GM12878 (cell line): Measurements from ENCODE around the gene PRRT4. TPM values are rescaled to one million over a fixed set of nuclear protein-coding genes. Genes with fewer than 3 reads are reported as not detected.

ENCODE experiments used
- ATAC-seq: fragments of 200-7000 bp; cut with Tn5 transposase; 3 replicates; pipeline ENCODE4 v1.9.1; 2020; ENCODE audit warnings: mild to moderate bottlenecking, moderate library complexity
- BruUV-seq: library from RNA; stranded (reverse); fragments of 400-500 nt; replicated peaks from 2 replicates; lab custom pipeline; 2021; lab: Mats Ljungman, UMichigan
- CTCF ChIA-PET: fragments of 300-600 bp; sonication (Branson Sonifier 250); formaldehyde crosslinking; extraction: SDS; loops from one replicate; lab custom pipeline; 2021; ENCODE audit warnings: inconsistent platforms; lab: Yijun Ruan, JAX
- POLR2A ChIA-PET: fragments of 350-600 bp; formaldehyde crosslinking; extraction: SDS; loops from one replicate; lab custom pipeline; 2021; ENCODE audit warnings: inconsistent platforms; lab: Charles Lee
- RAD21 ChIA-PET: fragments of 300-600 bp; sonication (Branson Sonifier 250); formaldehyde crosslinking; loops from one replicate; lab custom pipeline; 2023; ENCODE audit warnings: antibody characterized with exemption; ENCODE audit not compliant: unreplicated experiment; lab: Charles Lee
- SMC1A ChIA-PET: fragments of 300-600 bp; sonication (Branson Sonifier 250); formaldehyde crosslinking; loops from one replicate; lab custom pipeline; 2023; ENCODE audit not compliant: unreplicated experiment, uncharacterized antibody; lab: Charles Lee
- DNase-seq: peaks from one replicate; pipeline ENCODE4 v3.0.0-alpha.2; 2011; ENCODE audit warnings: low read depth, low spot score
- FAIRE-seq: peaks from 3 replicates; lab custom pipeline; 2011; peaks lifted over from hg19 to GRCh38; lab: Jason Lieb, UNC
- H2AFZ ChIP-seq: 2 replicates; pipeline ENCODE4 v1.6.0; 2011; ENCODE audit warnings: low read depth, low read length, control low read depth; ENCODE audit not compliant: control insufficient read depth
- H3K27ac ChIP-seq: 2 replicates; pipeline ENCODE4 v1.5.1; 2011; ENCODE audit warnings: control low read depth; ENCODE audit not compliant: control insufficient read depth, insufficient read depth
- H3K27me3 ChIP-seq, 2 experiments: replicated peaks in 1 of 2; 2 replicates each; pipeline versions ENCODE4 v1.6.0 to v1.6.1; 2011; ENCODE audit warnings: low read length in 1 of 2; ENCODE audit not compliant: control insufficient read depth in 2 of 2, insufficient read depth in 2 of 2
- H3K36me3 ChIP-seq, 2 experiments: 2 replicates each; pipeline ENCODE4 v1.5.1; 2011; ENCODE audit warnings: low read length in 1 of 2; ENCODE audit not compliant: control insufficient read depth in 2 of 2, insufficient read depth in 2 of 2
- H3K4me1 ChIP-seq: 2 replicates; pipeline ENCODE4 v1.6.1; 2011; ENCODE audit warnings: mild to moderate bottlenecking, low read length, moderate library complexity, mixed read lengths; ENCODE audit not compliant: control insufficient read depth, insufficient read depth
- H3K4me2 ChIP-seq: 2 replicates; pipeline ENCODE4 v1.6.0; 2011; ENCODE audit warnings: control low read depth; ENCODE audit not compliant: control insufficient read depth, insufficient read depth
- H3K4me3 ChIP-seq: fragments of 200-600 bp; sonication (generic); 2 replicates; pipeline ENCODE4 v1.5.1; 2016
- H3K79me2 ChIP-seq: 2 replicates; pipeline ENCODE4 v1.6.0; 2011; ENCODE audit warnings: low read length; ENCODE audit not compliant: control insufficient read depth, insufficient read depth
- H3K9ac ChIP-seq: 2 replicates; pipeline ENCODE4 v1.8.0; 2011; ENCODE audit warnings: low read length, control low read depth, mixed read lengths; ENCODE audit not compliant: control insufficient read depth, insufficient read depth
- H3K9me3 ChIP-seq: replicated peaks from 3 replicates; pipeline ENCODE4 v1.5.1; 2011; ENCODE audit warnings: mild to moderate bottlenecking, low read length; ENCODE audit not compliant: control insufficient read depth, insufficient read depth
- H4K20me1 ChIP-seq: 2 replicates; pipeline ENCODE4 v1.6.0; 2011; ENCODE audit not compliant: control insufficient read depth, insufficient read depth
- CREB1 ChIP-seq: IDR thresholded peaks from 2 replicates; pipeline ENCODE4 v1.6.1; 2012; ENCODE audit warnings: low read depth, mild to moderate bottlenecking, inconsistent platforms
- FOXM1 ChIP-seq: IDR thresholded peaks from 2 replicates; pipeline ENCODE4 v1.6.1; 2012; ENCODE audit warnings: low read depth, mild to moderate bottlenecking, inconsistent platforms, low read length, moderate library complexity
- IKZF1 ChIP-seq: fragments of 450-650 bp; conservative IDR thresholded peaks from 2 replicates; pipeline ENCODE4 v1.6.1; 2017; ENCODE audit warnings: antibody characterized with exemption, mild to moderate bottlenecking
- MTA3 ChIP-seq: IDR thresholded peaks from 2 replicates; pipeline ENCODE4 v1.6.1; 2012; ENCODE audit warnings: low read length, inconsistent platforms, borderline replicate concordance
- MYB ChIP-seq: fragments of 150-350 bp; IDR thresholded peaks from 2 replicates; pipeline ENCODE4 v1.6.1; 2014; ENCODE audit warnings: mild to moderate bottlenecking, low read depth, low read length, borderline replicate concordance
- NBN ChIP-seq: fragments of 450-650 bp; IDR thresholded peaks from 2 replicates; pipeline ENCODE4 v1.6.1; 2016
- RB1 ChIP-seq: fragments of 450-650 bp; formaldehyde crosslinking; IDR thresholded peaks from 2 replicates; pipeline ENCODE4 v1.6.1; 2017; ENCODE audit warnings: mild to moderate bottlenecking, borderline replicate concordance
- RBBP5 ChIP-seq: fragments of 200-600 bp; sonication (generic); conservative IDR thresholded peaks from 2 replicates; pipeline ENCODE4 v1.6.1; 2016
- STAT1 ChIP-seq: fragments of 450-650 bp; conservative IDR thresholded peaks from 2 replicates; pipeline ENCODE4 v1.6.1; 2014; ENCODE audit warnings: antibody characterized with exemption, mild to moderate bottlenecking
- TCF3 ChIP-seq: IDR thresholded peaks from 2 replicates; pipeline ENCODE4 v1.6.1; 2012; ENCODE audit warnings: low read depth, mild to moderate bottlenecking, low read length, borderline replicate concordance; ENCODE audit not compliant: insufficient read depth
- ZNF217 ChIP-seq: fragments of 450-650 bp; IDR thresholded peaks from 2 replicates; pipeline ENCODE4 v1.6.1; 2017; ENCODE audit warnings: antibody characterized with exemption, mild to moderate bottlenecking
- WGBS: methylation state at CpG from one replicate; pipeline ENCODE4 v1.1.6; 2016; ENCODE audit warnings: low lambda C conversion rate; ENCODE audit not compliant: insufficient replicate concordance, insufficient coverage; ENCODE audit errors: missing lambda C conversion rate; 5-methylcytosine and 5-hydroxymethylcytosine counted together
- in situ Hi-C: fragments of 300-500 bp; cut with MboI; formaldehyde crosslinking; loops from 9 replicates; pipeline ENCODE4 v1.14.3; 2018; ENCODE audit warnings: mixed read lengths
- intact Hi-C: fragments of 100-400 bp; cut with micrococcal nuclease; formaldehyde crosslinking; loops from one replicate; pipeline ENCODE4 v1.14.2; 2022; ENCODE audit not compliant: unreplicated experiment
- polyA plus RNA-seq, 11 experiments: library from polyadenylated mRNA; depleted of rRNA in 4 of 11; unstranded in 6 of 11; stranded (reverse) in 5 of 11; fragments of >200 nt; fragmentation: Nextera tagmentation in 4 of 11; fragmentation: Illumina TruSeq in 1 of 11; extraction: Ambion mirVana in 4 of 11; extraction: Trizol in 1 of 11; gene quantifications; 1 replicate in 1 of 11; 2 replicates in 10 of 11; pipeline versions ENCODE4 v1.2.1 to v1.2.3, GENCODE V29; 2011 to 2016; ENCODE audit warnings: inconsistent platforms in 2 of 11, missing spikeins in 2 of 11, low read depth in 1 of 11
- total RNA-seq, 4 experiments: library from RNA; depleted of rRNA in 3 of 4; stranded (reverse); fragments of >200 nt in 3 of 4; fragmentation: Illumina TruSeq in 1 of 4; extraction: Trizol in 1 of 4; gene quantifications; 2 replicates each; pipeline versions ENCODE4 v1.2.1 to v1.2.3, GENCODE V29; 2013 to 2021

PRRT4 gene
- total and polyA plus RNA-seq, 10 of the 15 experiments (the other 5 are each of a cell fraction or from before 2014, with no cell fraction given): not detected

DNA sequence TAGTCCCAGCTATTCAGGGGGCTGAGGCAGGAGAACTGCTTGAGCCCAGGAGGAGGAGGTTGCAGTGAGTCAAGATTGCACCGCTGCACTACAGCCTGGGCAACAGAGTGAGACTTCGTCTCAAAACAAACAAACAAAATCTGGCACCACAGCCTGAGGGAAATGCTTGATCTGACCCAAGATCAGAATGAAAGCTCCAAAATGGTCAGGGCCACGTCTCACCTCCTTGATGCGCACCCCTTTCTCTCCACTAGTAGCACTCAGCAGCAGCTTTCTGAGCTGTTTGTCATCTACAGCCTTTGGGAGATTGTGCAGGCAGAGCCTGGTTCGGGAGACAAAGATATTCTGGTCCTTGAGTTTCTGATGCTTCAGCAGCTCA lies 40.5 kb downstream of the PRRT4 start:
- Histone ChIP-seq H2AFZ (no peak overlapping the region), H3K36me3 (peaks cover 13 to 18% of the 10 kb centered on the region in 2 experiments), H3K27ac (no peak overlapping the region), H3K4me2 (no peak overlapping the region), H3K9ac (no peak overlapping the region), H4K20me1 (no peaks in the 10 kb centered on the region), H3K4me1 (no peaks in the 10 kb centered on the region), H3K4me3 (no peak overlapping the region), H3K9me3 (no peaks in the 10 kb centered on the region), H3K79me2 (no peaks in the 10 kb centered on the region), H3K27me3 (no peaks in the 10 kb centered on the region)
- ChIA-PET RAD21 (no interaction called here), SMC1A (no interaction called here), POLR2A (no interaction called here), CTCF (interaction anchor here (1.9 kb wide), 1 partner anchor 66 kb away, joined by 5 read pairs; no protein-coding TSS in a partner anchor)
- FAIRE-seq: no peak
- BruUV-seq: no TSS peak
- WGBS: 88% methylated on average over 5 of the region's 5 CpGs
- intact Hi-C loops: no loop called here
- no peak for TF ChIP-seq STAT1
- no peak for TF ChIP-seq TCF3
- TF ChIP-seq ZNF217: no peak
- no peak for TF ChIP-seq RB1
- TF ChIP-seq FOXM1: no peak
- no peak for TF ChIP-seq MYB
- TF ChIP-seq CREB1: no peak
- no peak for TF ChIP-seq NBN
- no peak for ATAC-seq
- no peak for DNase-seq
- in situ Hi-C loops: no loop called here

DNA sequence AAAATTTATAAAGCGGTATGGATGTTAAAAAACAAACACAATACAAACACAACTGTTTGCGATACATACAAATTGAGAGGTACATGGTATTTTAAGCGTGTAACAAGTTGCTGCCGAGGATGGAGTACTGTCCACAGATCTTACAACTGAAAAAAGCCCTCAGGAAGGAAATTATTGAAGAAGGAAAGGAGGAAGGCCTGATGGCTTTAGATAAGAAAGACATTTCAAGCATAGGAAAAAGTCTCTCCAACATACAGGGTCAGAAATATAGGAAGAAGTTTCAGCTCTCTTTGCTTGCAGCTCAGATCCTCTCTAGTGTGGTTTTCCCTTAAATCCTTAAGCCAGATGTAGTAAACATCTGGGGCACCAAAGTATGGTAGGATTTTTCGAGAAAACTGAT lies 42.8 kb downstream of the PRRT4 start:
- Histone ChIP-seq H4K20me1 (no peaks in the 10 kb centered on the region), H3K4me1 (no peaks in the 10 kb centered on the region), H3K79me2 (no peaks in the 10 kb centered on the region), H3K9me3 (no peaks in the 10 kb centered on the region), H2AFZ (no peak overlapping the region), H3K9ac (no peak overlapping the region), H3K27me3 (no peaks in the 10 kb centered on the region), H3K4me2 (no peak overlapping the region), H3K27ac (no peak overlapping the region), H3K36me3 (peaks cover 17 to 18% of the 10 kb centered on the region in 2 experiments), H3K4me3 (no peak overlapping the region)
- no peak for DNase-seq
- ChIA-PET POLR2A (no interaction called here), CTCF (interaction anchor here (0.9 kb wide), 1 partner anchor 106 kb away, joined by 3 read pairs; no protein-coding TSS in a partner anchor), RAD21 (no interaction called here), SMC1A (no interaction called here)
- BruUV-seq: no TSS peak
- WGBS: 85% methylated on average over 5 of the region's 5 CpGs
- TF ChIP-seq MTA3 (no peak), IKZF1 (no peak), RBBP5 (no peak)
- in situ Hi-C loops (no loop called here), intact Hi-C loops (no loop called here)
- no peak for FAIRE-seq
- ATAC-seq: no peak
